ENCODE data around the gene ENPP4.

Gene ENPP4

DNA sequence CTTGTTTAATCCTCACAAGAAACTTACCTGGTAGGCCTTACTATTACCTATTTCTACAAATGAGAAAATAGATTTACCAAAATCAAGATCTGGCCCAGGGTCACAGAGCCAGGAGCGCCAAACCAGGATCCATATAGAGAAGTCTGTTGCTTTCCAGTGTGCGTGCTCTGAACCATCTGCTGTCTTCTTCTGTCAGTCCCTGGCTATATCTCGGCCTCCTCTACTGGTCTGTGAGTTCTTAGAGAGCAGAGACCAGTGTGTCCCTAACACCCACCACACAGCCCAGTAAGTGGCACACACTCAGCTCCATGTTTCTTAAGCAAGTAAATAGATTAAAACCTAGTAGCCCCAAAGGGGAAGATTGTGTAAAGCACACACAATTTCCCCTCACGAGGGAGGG lies 59.9 kb downstream of the ENPP4 start:
- Histone ChIP-seq H2AFZ (ENCODE audit: low read length) (no peak overlapping the region), H3K4me2 (ENCODE audit: low read depth, low read length, poor library complexity, severe bottlenecking) (no peak overlapping the region), H3K36me3 (ENCODE audit: insufficient read depth, low read length) (no peaks in the 10 kb centered on the region), H3K4me1 (ENCODE audit: insufficient read depth, low read length, poor library complexity, severe bottlenecking) (no peaks in the 10 kb centered on the region), H3F3A (ENCODE audit: low read depth) (no peaks in the 10 kb centered on the region), H3K9me3 (ENCODE audit: insufficient read depth, low read depth, low read length) (no peaks in the 10 kb centered on the region), H4K20me1 (ENCODE audit: insufficient read depth, low read length, poor library complexity, severe bottlenecking) (no peaks in the 10 kb centered on the region), H3K4me3 (ENCODE audit: low read length, poor library complexity, severe bottlenecking) (no peak overlapping the region), H3K79me2 (ENCODE audit: insufficient read depth, low read length) (no peaks in the 10 kb centered on the region), H3K9me2 (replicated peaks; ENCODE audit: low read depth, low read length) (no peaks in the 10 kb centered on the region), H3K27me3 (ENCODE audit: insufficient read depth, low read length, poor library complexity, severe bottlenecking) (no peaks in the 10 kb centered on the region), H3K9ac (ENCODE audit: low read depth, low read length, poor library complexity, severe bottlenecking) (no peak overlapping the region)
- no peak for TF ChIP-seq CTCF (conservative IDR thresholded peaks at IDR 0.05; ENCODE audit: low read length)
- no peak for TF ChIP-seq EZH2phosphoT487 (IDR thresholded peaks at IDR 0.05; ENCODE audit: borderline replicate concordance)

DNA sequence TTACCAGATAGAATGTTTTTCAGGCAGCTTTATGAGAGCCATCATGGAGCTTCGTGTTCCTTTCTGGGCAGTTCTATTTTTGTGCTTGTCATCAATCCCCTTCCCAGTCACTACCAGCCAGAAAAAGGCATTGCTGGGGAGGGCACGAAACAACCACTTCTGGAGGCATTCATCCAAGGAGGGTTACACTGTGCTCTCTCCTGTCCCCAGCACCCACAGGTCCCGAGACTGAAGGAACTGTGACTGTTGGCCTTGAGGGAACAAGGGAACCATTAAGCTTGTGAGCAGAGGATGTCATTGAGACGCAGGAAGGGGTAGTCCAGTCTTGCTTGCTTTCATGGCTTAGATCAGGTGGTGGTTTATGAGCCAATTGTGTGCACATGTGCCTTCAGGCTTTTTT lies 61.1 kb downstream of the ENPP4 start:
- Histone ChIP-seq H3K79me2 (ENCODE audit: insufficient read depth, low read length) (no peaks in the 10 kb centered on the region), H2AFZ (ENCODE audit: low read length) (no peak overlapping the region), H3K9me3 (ENCODE audit: insufficient read depth, low read depth, low read length) (no peaks in the 10 kb centered on the region), H3K36me3 (ENCODE audit: insufficient read depth, low read length) (no peaks in the 10 kb centered on the region), H3K4me2 (ENCODE audit: low read depth, low read length, poor library complexity, severe bottlenecking) (no peak overlapping the region), H3K4me3 (ENCODE audit: low read length, poor library complexity, severe bottlenecking) (no peak overlapping the region), H3K4me1 (ENCODE audit: insufficient read depth, low read length, poor library complexity, severe bottlenecking) (no peaks in the 10 kb centered on the region), H3K27me3 (ENCODE audit: insufficient read depth, low read length, poor library complexity, severe bottlenecking) (no peaks in the 10 kb centered on the region), H4K20me1 (ENCODE audit: insufficient read depth, low read length, poor library complexity, severe bottlenecking) (no peaks in the 10 kb centered on the region), H3K9ac (ENCODE audit: low read depth, low read length, poor library complexity, severe bottlenecking) (no peak overlapping the region), H3F3A (ENCODE audit: low read depth) (no peaks in the 10 kb centered on the region), H3K9me2 (replicated peaks; ENCODE audit: low read depth, low read length) (no peaks in the 10 kb centered on the region)
- TF ChIP-seq EZH2phosphoT487 (IDR thresholded peaks at IDR 0.05; ENCODE audit: borderline replicate concordance) = no peak
- TF ChIP-seq CTCF (conservative IDR thresholded peaks at IDR 0.05; ENCODE audit: low read length) = no peak

DNA sequence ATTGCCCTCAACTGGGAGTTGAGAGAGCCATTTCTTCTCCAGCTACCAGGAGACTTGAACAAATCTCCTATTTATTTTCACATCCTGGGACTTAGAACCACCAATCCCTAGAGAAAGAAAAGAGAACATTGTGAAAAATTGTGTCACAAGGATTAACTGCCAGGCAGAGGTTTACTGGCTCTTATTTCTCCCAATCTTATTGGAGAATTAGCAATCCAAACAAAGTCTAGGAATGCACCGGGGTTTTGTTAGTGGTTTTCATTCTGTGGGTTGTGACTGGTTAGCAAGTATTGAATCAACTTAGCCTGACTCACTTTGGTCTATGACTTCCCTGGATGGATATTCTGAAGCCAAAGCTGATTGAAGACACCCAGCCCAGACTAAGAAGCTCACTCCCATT lies 62.2 kb downstream of the ENPP4 start:
- no peak overlapping the region for H3K9ac ChIP-seq (ENCODE audit: low read depth, low read length, poor library complexity, severe bottlenecking)
- H3K27me3 ChIP-seq (ENCODE audit: insufficient read depth, low read length, poor library complexity, severe bottlenecking) = no peaks in the 10 kb centered on the region
- no peaks in the 10 kb centered on the region for H3K4me1 ChIP-seq (ENCODE audit: insufficient read depth, low read length, poor library complexity, severe bottlenecking)
- no peaks in the 10 kb centered on the region for H4K20me1 ChIP-seq (ENCODE audit: insufficient read depth, low read length, poor library complexity, severe bottlenecking)
- H3K4me2 ChIP-seq (ENCODE audit: low read depth, low read length, poor library complexity, severe bottlenecking) = no peak overlapping the region
- no peaks in the 10 kb centered on the region for H3K79me2 ChIP-seq (ENCODE audit: insufficient read depth, low read length)
- H3K36me3 ChIP-seq (ENCODE audit: insufficient read depth, low read length) = no peaks in the 10 kb centered on the region
- no peak overlapping the region for H2AFZ ChIP-seq (ENCODE audit: low read length)
- TF ChIP-seq CTCF (conservative IDR thresholded peaks at IDR 0.05; ENCODE audit: low read length) = no peak
- TF ChIP-seq EZH2phosphoT487 (IDR thresholded peaks at IDR 0.05; ENCODE audit: borderline replicate concordance) = no peak
- H3K9me2 ChIP-seq (replicated peaks; ENCODE audit: low read depth, low read length) = no peaks in the 10 kb centered on the region
- H3K9me3 ChIP-seq (ENCODE audit: insufficient read depth, low read depth, low read length) = no peaks in the 10 kb centered on the region
- no peaks in the 10 kb centered on the region for H3F3A ChIP-seq (ENCODE audit: low read depth)
- H3K4me3 ChIP-seq (ENCODE audit: low read length, poor library complexity, severe bottlenecking) = no peak overlapping the region

All from Loucy (cell line).